Measurements from ENCODE around the gene ATP9A. TPM values are rescaled to one million over a fixed set of nuclear protein-coding genes. Genes with fewer than 3 reads are reported as not detected.

The ATP9A gene
- total RNA-seq, 4 donors from 2014 or later: 15.1 to 50.8 (median 30.0) TPM

GRCh38 chr20:51665543-51666118 lies 102.6 kb downstream of the ATP9A start:
- H3K27me3 ChIP-seq: no peaks in the 10 kb centered on the region
- TF ChIP-seq POLR2A (IDR thresholded peaks at IDR 0.05): no peak
- TF ChIP-seq CTCF (IDR thresholded peaks at IDR 0.05): no peak
- no peaks in the 10 kb centered on the region for H3K9me3 ChIP-seq
- no peak overlapping the region for H3K4me3 ChIP-seq
- H3K4me1 ChIP-seq: no peaks in the 10 kb centered on the region
- intact Hi-C loops (cut with DNase I; ENCODE audit: low total_unique reads): no loop called here
- no peak overlapping the region for H3K27ac ChIP-seq
- no peaks in the 10 kb centered on the region for H3K36me3 ChIP-seq
- DNase-seq: no peak

- no peaks in the 10 kb centered on the region for H3K4me1 ChIP-seq
- intact Hi-C loops (cut with DNase I; ENCODE audit: low total_unique reads): no loop called here
- no peak overlapping the region for H3K27ac ChIP-seq
- H3K4me3 ChIP-seq: no peak overlapping the region
- H3K36me3 ChIP-seq: no peaks in the 10 kb centered on the region
- no peaks in the 10 kb centered on the region for H3K9me3 ChIP-seq
- DNase-seq: no peak
- TF ChIP-seq POLR2A (IDR thresholded peaks at IDR 0.05) (no peak), CTCF (IDR thresholded peaks at IDR 0.05) (no peak)
- no peaks in the 10 kb centered on the region for H3K27me3 ChIP-seq
Measured at GRCh38 chr20:51661609-51662178, 106.5 kb downstream of the ATP9A start.

- intact Hi-C loops (cut with DNase I; ENCODE audit: low total_unique reads): no loop called here
- no peak overlapping the region for H3K4me3 ChIP-seq
- H3K27me3 ChIP-seq: no peaks in the 10 kb centered on the region
- H3K27ac ChIP-seq: no peak overlapping the region
- DNase-seq: no peak
- no peak for TF ChIP-seq CTCF (IDR thresholded peaks at IDR 0.05)
- TF ChIP-seq POLR2A (IDR thresholded peaks at IDR 0.05): no peak
- H3K36me3 ChIP-seq: no peaks in the 10 kb centered on the region
- H3K9me3 ChIP-seq: no peaks in the 10 kb centered on the region
- no peaks in the 10 kb centered on the region for H3K4me1 ChIP-seq
Measured at GRCh38 chr20:51660672-51661608, 107.2 kb downstream of the ATP9A start.

- TF ChIP-seq CTCF (IDR thresholded peaks at IDR 0.05) (no peak), POLR2A (IDR thresholded peaks at IDR 0.05) (no peak)
- no peaks in the 10 kb centered on the region for H3K9me3 ChIP-seq
Measured at GRCh38 chr20:51659491-51660050, 108.6 kb downstream of the ATP9A start.

More at GRCh38 chr20:51659491-51660050, 108.6 kb downstream of the ATP9A start:
- no peaks in the 10 kb centered on the region for H3K36me3 ChIP-seq
- DNase-seq: no peak
- no peak overlapping the region for H3K4me3 ChIP-seq
- no peaks in the 10 kb centered on the region for H3K4me1 ChIP-seq
- H3K27ac ChIP-seq: no peak overlapping the region
- intact Hi-C loops (cut with DNase I; ENCODE audit: low total_unique reads): no loop called here
- H3K27me3 ChIP-seq: no peaks in the 10 kb centered on the region
